Cardiac muscle cell (in vitro differentiated cells and primary cell): ENCODE results near the gene B3GALT6. TPM values are rescaled to one million over a fixed set of nuclear protein-coding genes. Genes with fewer than 3 reads are reported as not detected.

ENCODE experiments used
- DNase-seq, 2 donors: peaks; one replicate each; pipeline versions ENCODE4 v3.0.0 to v3.0.0-alpha.2; 2010 to 2017; ENCODE audit warnings: low read depth in 1 of 2, low spot score in 1 of 2
- H3K27ac ChIP-seq: fragments of 200-600 bp; sonication (generic); 2 replicates; pipeline ENCODE4 v1.5.1; 2016
- H3K27me3 ChIP-seq: fragments of 200-600 bp; sonication (generic); 2 replicates; pipeline ENCODE4 v1.6.0; 2016; ENCODE audit warnings: control low read depth
- H3K36me3 ChIP-seq: fragments of 200-600 bp; sonication (generic); 2 replicates; pipeline ENCODE4 v1.5.1; 2016; ENCODE audit warnings: control low read depth
- H3K4me1 ChIP-seq: fragments of 200-600 bp; sonication (generic); 2 replicates; pipeline ENCODE4 v1.8.1; 2017; ENCODE audit warnings: low read depth, mild to moderate bottlenecking, mixed run types
- H3K4me3 ChIP-seq: fragments of 200-600 bp; sonication (generic); 2 replicates; pipeline ENCODE4 v1.5.1; 2016; ENCODE audit warnings: mild to moderate bottlenecking
- H3K9me3 ChIP-seq: fragments of 200-600 bp; sonication (generic); 2 replicates; pipeline ENCODE4 v1.5.1; 2017; ENCODE audit warnings: low read depth, mild to moderate bottlenecking, control low read depth
- CTCF ChIP-seq: IDR thresholded peaks from 2 replicates; pipeline ENCODE4 v1.5.1; 2012; ENCODE audit warnings: low read depth, mild to moderate bottlenecking, low read length
- polyA plus RNA-seq: library from polyadenylated mRNA; unstranded; fragments of >200 nt; fragmentation: Nextera tagmentation; extraction: Ambion mirVana; gene quantifications from 2 replicates; pipeline ENCODE4 v1.2.1, GENCODE V29; 2016
- total RNA-seq: library from RNA; depleted of rRNA; stranded (reverse); fragments of >200 nt; gene quantifications from 2 replicates; pipeline ENCODE4 v1.2.3, GENCODE V29; 2016

B3GALT6 gene
- total and polyA plus RNA-seq, 2 experiments from 2014 or later = 56.8 to 58.9 TPM

GRCh38 chr1:1267488-1268283 lies 35.6 kb downstream of the B3GALT6 start:
- no peak for TF ChIP-seq CTCF
- no peaks in the 10 kb centered on the region for H3K27me3 ChIP-seq
- peaks cover 17% of the 10 kb centered on the region for H3K4me1 ChIP-seq
- H3K4me3 ChIP-seq = no peak overlapping the region
- H3K36me3 ChIP-seq = peaks cover 12% of the 10 kb centered on the region
- DNase-seq = no peak
- no peaks in the 10 kb centered on the region for H3K9me3 ChIP-seq
- no peak overlapping the region for H3K27ac ChIP-seq

GRCh38 chr1:1268284-1268682 lies 36.2 kb downstream of the B3GALT6 start:
- H3K9me3 ChIP-seq = no peaks in the 10 kb centered on the region
- no peak for DNase-seq
- peaks cover 6% of the 10 kb centered on the region for H3K36me3 ChIP-seq
- H3K4me3 ChIP-seq = no peak overlapping the region
- H3K27ac ChIP-seq = no peak overlapping the region
- no peak for TF ChIP-seq CTCF
- peaks cover 19% of the 10 kb centered on the region for H3K4me1 ChIP-seq
- no peaks in the 10 kb centered on the region for H3K27me3 ChIP-seq

- H3K27me3 ChIP-seq = no peaks in the 10 kb centered on the region
- H3K27ac ChIP-seq = no peak overlapping the region
- H3K9me3 ChIP-seq = no peaks in the 10 kb centered on the region
- peak in 1 of 2 donors; percentile 62 for DNase-seq
- peaks cover 2% of the 10 kb centered on the region for H3K36me3 ChIP-seq
- peaks cover 19% of the 10 kb centered on the region for H3K4me1 ChIP-seq
- no peak overlapping the region for H3K4me3 ChIP-seq
- TF ChIP-seq CTCF = no peak
Observed at GRCh38 chr1:1270813-1271212, 38.8 kb downstream of the B3GALT6 start.

- Histone ChIP-seq H3K36me3 (no peaks in the 10 kb centered on the region), H3K27ac (peak overlapping the region; percentile 92), H3K4me1 (peaks cover 19% of the 10 kb centered on the region), H3K9me3 (no peaks in the 10 kb centered on the region), H3K27me3 (no peaks in the 10 kb centered on the region), H3K4me3 (peak overlapping the region; percentile 77)
- no peak for DNase-seq
- no peak for TF ChIP-seq CTCF
Observed at GRCh38 chr1:1272341-1273208, 40.5 kb downstream of the B3GALT6 start.

GRCh38 chr1:1273209-1273511 lies 41.1 kb downstream of the B3GALT6 start:
- no peak for TF ChIP-seq CTCF
- H3K9me3 ChIP-seq = no peaks in the 10 kb centered on the region
- peak overlapping the region; percentile 77 for H3K4me3 ChIP-seq
- DNase-seq = peak in 1 of 2 donors; percentile 42
- no peaks in the 10 kb centered on the region for H3K36me3 ChIP-seq
- H3K27ac ChIP-seq = peak overlapping the region; percentile 92
- no peaks in the 10 kb centered on the region for H3K27me3 ChIP-seq
- peaks cover 19% of the 10 kb centered on the region for H3K4me1 ChIP-seq
